Epidermal melanocyte (primary cell): ENCODE measurements around the gene CARD8.
"Not testable (repeated sequence)": the region's sequence is repeated elsewhere in the genome, so short reads cannot be mapped to it uniquely, and the experiment has no call there.

Experiments used
- DNase-seq: peaks from one replicate; pipeline ENCODE4 v3.0.0; 2011; ENCODE audit warnings: low spot score; ENCODE audit not compliant: insufficient read length

Gene CARD8, protein sequence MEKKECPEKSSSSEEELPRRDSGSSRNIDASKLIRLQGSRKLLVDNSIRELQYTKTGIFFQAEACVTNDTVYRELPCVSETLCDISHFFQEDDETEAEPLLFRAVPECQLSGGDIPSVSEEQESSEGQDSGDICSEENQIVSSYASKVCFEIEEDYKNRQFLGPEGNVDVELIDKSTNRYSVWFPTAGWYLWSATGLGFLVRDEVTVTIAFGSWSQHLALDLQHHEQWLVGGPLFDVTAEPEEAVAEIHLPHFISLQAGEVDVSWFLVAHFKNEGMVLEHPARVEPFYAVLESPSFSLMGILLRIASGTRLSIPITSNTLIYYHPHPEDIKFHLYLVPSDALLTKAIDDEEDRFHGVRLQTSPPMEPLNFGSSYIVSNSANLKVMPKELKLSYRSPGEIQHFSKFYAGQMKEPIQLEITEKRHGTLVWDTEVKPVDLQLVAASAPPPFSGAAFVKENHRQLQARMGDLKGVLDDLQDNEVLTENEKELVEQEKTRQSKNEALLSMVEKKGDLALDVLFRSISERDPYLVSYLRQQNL

DNA sequence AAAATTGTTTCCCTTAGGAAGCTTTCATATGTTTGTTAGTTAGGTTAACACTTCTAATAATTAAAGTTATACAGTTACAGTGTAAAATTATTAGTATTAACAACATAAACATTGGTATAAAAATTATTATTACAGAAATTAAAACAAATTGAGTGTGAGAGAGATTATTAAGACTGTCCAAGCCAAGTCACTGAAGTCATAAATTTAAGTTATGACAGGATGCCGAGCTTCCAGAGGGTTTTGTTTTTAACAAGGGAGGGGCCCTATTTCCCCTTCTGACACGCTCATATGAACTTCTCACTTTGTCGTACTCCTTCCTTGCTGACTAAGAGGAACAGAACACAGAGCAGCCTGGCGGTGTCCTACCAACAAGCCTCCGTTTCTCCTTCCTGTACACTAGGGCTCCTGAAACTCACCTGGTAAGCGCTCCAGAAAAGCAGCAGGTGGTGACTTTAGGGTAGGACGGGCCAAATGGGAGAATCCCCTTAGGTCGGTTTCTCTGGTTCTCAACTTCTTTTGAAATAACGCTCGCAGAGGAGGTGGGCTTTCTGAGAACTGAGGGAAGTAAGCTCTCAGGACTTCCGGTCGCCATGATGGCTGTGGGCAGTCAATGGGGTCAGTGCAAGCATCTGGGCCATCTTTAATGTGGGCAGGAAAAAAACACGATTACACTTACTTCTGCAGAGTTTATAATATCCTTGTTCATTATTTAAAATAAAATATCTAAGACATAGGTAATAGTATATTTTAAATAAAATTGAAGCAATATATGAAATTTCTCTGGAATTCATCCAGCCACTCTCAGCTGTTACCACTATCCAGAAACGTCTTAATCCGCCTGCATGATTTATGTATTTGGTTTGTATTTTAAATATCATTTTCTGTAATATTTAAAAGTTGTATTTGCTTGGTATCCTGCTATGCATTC is at the start of gene CARD8:
CARD8 (minus strand) TSS at position 537 of the 928 bp plus-strand sequence. CDS start 14,892 bp downstream, outside the sequence.
- peak; percentile 73 for DNase-seq

DNA sequence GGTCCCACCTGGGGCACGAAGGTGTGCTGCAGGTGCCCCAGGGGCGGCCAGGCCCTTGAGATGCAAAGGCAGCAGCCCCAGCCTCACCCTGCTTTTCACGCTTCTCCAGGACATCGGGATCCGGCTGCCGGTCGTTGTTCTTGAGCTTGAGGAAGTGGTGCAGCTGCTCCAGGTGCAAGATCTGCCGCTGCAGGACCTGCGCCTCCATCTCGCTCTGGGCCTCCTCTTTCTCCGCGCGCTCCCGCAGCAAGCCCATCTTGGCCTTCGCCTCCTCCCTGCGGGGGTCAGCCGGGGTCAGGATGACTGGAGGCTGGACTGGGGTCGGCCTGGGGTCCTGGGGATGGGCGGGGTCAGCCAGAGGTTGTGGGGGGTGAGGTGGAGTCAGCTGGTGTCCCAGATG is 48.2 kb upstream of the CARD8 start:
- no peak for DNase-seq

DNA sequence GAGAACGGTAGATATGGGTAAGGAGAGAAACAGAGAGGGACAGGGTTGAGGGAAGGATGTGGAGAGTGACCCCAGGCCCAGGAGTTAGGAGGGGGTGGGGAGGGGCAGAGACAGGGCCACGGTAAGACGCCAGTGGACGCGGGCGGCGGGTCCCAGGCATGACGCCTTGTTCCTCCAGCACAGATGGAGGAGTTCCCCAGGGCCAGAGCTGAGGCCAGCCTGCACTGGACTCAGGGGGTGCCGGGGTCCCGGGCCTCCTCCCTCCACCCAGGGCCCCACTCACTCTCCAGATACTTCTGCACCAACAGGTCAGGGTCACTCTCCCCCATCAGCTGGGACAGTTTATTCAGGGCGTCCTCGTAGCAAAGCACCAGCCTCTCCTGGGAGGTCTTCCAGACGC is 47.7 kb upstream of the CARD8 start:
- DNase-seq = no peak

DNA sequence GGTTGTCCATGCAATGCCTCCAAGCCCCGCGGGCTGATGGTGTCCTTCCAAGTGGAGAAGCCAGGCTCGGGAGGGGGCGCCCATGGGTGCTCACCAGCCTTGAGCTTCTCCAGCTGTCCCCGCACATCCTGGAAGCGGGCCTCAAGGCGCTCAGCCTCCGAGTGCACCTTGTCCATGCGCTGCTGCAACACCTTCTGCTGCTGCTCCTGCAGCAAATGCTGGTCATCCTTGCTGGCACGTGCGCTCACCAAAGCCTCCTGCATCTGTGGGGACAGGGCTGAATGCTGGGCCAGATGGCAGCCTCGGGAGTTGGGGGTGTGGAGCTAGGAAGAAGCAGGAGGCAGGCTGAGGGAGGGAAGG is 46.9 kb upstream of the CARD8 start:
- no peak for DNase-seq

DNA sequence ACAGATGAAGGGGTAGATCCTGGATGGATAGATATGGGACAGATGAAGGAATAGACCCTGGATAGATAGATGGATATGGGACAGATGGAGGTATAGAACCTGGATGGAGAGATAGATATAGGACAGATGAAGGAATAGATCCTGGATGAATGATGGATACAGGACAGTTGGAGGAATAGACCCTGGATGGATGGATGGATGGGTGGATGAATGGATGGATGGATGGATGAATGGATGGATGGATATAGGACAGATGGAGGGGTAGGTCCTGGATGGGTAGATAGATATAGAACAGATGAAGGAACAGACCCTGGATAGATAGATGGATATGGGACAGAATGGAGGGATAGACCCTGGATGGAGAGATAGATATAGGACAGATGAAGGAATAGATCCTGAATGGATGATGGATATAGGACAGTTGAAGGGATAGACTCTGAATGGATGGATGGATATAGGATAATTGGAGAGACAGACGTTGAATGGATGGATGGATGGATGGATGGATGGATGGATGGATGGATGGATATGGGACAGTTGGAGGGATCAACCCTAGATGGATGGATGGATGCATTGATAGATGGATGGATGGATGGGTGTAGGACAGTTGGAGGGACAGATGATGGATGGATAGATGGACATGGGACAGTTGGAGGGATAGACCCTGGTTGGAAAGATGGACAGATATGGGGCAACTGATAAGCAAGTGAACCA is 46.3 kb upstream of the CARD8 start:
- DNase-seq = no peak

DNA sequence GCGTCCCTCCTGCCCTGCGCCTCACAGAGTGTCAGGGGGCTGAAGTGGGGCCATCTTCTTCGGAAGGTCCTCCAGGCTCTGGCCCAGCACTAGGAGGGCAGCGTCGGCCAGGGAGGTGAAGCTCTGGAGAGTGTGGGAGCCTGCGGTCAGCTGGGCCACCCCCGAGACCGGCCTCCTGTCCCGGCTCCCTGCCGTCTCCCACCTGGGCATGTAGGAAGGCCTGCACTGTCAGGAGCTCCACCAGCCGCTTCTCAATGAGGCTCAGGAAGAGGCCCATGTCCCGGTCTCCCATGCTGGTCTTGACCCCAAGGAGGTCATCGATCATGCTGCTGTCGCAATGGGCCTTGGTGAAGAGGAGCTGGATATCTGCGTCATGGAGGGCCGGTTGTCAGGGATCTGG is 42.3 kb upstream of the CARD8 start:
- DNase-seq = no peak

DNA sequence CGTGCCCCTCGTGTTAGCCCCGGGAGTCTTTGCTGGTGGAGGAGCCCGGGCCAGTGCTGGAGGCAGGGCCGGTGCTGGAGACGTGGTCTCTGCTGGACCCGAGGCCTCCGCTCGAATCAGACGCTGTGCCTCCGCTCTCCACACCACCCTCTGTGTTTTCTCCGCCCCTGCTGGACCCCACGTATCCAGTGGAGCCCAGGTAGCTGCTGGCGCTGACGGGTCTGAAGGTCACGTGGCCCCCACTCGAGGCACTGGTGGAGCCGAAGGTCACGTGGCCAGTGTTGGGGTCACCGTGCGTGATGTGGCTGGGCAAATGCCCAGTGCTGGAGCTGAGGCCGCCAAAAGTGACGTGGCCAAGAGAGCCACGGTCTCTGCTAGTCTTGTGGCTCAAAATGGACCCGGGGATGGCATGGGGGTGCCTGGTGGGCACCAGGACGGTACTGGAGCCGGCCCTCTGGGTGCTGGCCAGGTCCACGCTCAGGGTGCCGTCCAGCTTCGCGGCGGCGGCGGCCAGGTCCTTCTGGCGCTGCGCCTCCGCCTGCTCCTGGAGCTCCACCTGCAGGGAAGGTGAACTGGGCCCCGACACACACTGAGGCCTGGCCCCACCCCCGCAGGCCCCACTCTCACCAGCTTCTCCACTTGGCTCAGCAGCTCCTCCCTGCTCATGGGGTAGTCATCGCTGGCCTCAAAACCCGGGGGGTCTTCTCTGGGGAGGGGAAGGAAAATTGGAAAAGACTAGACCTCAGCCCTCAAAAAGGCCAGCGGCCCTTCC is 41.4 kb upstream of the CARD8 start:
- no peak for DNase-seq

DNA sequence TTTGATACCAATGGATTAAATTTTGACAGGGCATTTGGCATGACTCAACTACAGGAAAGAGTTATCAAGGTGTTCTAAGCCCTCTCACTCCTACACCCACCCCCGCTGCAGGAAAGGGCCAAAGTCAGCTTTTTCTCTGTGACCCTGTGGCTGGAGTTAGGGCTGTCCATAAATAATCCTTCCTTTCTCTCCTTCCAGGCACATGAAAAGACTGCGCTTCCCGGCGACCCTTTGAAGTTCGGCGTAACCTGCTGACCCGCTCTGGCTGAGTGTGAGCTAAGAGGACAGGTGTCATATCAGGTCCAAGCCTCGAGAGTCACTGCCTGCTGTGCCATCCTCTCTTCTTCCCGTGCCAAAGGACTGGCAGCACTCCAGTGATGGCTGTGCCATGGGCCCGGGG is 39.7 kb upstream of the CARD8 start:
- DNase-seq = no peak

DNA sequence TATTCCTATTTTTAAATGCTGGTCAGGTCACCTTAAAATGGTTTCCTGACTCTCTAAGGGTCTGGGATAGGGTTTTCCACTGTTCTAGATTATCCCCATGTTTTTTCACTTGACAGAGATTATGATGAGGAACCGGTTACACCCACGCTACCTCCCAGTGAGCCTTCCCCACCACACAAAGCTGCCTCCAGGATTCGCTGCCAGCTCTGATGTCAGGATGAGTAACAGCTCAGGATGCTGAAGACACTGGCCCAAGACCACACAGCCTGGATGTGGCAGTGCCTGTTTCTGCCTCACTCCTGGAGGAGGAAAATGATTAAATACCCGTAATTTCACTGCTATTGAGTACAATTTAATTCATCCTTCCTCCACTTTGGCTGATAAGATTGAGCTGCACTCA is 37.1 kb upstream of the CARD8 start:
- DNase-seq = no peak

DNA sequence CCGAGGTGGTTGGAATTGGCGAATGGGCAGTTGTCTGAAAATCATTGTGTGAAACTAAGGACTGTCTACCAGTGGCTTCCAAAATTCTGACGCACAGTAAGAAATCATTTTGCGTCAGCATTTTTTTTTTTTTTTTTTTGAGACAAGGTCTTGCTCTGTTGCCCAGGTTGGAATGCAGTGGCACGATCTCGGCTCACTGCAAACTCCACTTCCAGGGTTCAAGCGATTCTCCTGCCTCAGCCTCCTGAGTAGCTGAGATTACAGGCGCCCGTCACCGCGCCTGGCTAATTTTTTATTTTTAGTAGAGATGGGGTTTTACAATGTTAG is 35.7 kb upstream of the CARD8 start:
- DNase-seq = not testable (repeated sequence)

DNA sequence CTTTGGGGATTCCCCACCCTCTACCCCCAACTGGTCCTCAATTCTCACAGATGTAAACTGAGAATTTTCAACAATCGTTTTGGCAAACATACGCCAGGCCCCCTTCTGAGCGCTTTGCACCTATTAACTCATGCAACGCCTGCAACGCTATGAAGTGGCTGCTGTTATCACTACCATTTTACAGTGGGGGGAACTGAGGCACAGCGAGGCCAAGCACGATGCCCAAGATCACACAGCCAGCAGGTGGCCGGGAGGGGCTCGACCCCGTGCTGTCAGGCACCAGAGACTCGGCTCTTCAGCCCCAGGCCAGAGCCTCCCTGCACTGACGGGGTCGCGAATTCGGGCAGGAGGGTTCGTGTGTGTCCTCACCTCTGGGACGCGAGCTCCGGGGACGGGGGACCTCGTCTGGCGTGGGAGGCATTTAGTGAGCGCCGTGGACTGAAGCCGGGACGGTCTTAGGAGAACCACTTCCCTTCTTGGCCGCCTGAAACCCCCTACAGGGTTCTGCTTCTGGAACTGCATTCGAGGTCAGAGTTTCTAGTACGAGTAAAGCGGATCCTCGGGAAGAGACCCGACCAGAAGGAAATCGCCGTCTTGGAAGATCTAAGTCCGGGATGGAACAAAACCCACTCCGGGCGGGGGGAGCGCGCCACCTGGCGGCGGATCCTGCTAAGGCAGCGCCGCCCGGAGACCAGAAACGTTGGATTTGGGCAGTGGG is 35.2 kb upstream of the CARD8 start:
- DNase-seq = peak; percentile 75

DNA sequence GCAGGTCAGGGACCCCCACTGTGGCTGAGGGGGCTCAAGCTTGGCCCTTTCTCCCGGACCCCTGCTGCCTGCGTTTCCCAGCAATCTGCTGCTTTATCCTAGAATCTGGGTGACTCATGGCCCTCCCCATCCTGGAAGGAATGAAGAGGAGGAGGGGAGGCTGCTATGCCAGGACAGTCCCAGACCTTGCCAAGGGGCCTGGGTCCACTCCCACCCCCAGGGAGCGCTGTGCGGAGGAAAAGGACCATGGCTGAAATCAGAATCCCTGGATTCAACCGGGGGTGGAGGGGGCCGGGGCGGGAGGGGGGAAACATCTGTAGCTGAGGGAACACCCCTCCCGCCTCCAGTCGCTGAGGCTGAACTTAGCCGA is 34.7 kb upstream of the CARD8 start:
- no peak for DNase-seq

DNA sequence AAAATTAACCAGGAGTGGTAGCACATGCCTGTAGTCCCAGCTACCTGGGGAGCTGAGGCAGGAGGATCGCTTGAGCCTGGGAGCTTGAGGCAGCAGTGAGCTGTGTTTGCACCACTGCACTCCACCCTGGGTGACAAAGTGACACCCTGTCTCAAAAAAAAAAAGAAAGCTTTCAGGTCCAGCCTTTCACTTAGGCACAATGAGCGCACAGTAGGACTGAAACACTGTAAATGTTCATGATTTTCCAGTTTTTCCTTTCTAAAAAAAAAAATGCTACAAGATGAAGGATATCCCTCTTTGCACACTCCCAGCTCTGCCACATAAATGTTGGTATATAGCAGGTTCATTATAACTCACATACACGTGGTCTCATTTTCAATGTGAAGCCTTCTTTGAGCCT is 32.0 kb upstream of the CARD8 start:
- DNase-seq = no peak

DNA sequence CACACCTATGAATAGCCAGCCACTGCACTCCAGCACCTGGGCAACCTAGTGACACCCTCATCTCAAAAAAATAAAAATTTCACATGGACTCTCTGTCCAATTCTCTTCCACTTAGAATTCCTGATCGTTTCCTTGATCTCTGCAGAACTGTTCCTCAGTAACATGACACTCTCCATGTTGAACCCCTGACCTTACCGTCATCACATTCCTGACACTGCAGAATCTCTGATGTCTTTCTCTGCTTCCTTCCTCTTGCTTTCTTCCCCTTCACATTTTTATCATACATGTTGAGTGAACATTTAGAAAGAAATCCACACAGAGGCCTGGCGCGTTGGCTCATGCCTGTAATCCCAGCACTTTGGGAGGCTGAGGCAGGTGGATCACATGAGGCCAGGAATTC is 29.2 kb upstream of the CARD8 start:
- no peak for DNase-seq

DNA sequence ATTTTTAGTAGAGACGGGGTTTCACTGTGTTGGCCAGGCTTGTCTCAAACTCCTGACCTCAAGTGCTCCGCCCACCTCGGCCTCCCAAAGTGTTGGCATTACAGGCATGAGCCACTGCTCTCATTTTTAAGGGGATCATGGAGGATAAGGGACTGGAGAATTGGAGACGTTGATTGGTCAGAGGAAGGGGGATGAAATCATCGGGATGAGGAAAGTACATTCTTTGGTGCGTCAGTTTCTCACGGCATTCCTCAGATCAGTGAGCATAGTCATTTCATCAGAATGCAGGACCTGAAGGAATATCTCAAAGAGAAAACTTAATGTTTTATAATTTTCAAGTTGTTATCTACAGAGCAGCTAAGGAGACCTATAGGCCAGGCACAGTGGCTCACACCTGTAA is 28.2 kb upstream of the CARD8 start:
- no peak for DNase-seq

DNA sequence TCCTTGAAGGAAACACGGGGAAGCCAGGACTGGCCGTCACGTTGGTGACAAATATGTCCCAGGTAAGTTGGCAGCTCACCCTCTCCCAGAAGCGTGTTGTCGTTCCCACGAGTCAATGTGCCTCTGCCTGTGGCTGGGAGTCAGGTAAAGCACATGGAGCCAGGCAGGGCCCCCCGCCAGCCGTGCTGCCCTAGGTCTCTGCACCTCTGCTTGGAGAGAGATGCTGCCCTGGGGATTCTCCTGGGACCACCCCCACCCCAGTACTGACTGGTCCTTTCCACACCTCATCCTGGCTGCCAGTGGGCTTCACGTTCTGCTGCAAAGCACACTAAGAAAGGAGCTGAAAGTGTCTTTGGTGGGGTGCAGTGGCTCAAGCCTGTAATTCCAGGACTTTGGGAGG is 24.0 kb upstream of the CARD8 start:
- no peak for DNase-seq

DNA sequence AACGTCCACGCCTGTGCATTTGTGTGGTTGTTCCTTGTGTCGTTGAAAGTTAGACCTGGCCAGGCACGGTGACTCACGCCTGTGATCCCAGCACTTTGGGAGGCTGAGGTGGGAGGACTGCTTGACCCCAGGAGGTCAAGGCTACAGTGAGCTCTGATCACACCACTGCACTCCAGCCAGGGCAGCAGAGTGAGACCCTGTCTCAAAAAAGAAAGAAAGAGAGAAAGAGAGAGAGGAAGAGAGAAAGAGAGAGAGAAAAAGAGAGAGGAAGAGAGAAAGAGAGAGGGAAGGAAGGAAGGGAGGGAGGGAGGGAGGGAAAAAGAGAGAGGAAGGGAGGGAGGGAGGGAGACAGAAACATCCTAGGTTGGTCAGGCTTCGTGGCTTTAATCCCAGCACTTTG is 19.2 kb upstream of the CARD8 start:
- no peak for DNase-seq

DNA sequence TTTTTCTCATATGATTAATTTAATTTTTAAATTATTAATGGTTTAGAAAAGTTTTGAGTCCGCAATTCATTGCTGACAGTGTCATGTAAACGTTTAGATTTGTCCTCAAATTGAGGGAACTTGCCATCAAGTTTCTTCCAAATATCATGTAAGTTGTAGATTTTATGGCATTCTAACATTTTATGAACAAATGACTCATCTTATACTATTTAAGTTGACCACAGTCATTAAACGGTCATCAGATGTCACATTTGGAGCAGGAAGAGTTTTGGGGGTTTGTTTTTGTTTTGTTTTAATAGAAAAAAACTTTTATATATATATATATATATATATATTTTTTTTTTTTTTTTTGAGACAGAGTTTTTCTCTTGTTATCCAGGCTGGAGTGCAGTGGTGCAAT is 18.5 kb upstream of the CARD8 start:
- no peak for DNase-seq

DNA sequence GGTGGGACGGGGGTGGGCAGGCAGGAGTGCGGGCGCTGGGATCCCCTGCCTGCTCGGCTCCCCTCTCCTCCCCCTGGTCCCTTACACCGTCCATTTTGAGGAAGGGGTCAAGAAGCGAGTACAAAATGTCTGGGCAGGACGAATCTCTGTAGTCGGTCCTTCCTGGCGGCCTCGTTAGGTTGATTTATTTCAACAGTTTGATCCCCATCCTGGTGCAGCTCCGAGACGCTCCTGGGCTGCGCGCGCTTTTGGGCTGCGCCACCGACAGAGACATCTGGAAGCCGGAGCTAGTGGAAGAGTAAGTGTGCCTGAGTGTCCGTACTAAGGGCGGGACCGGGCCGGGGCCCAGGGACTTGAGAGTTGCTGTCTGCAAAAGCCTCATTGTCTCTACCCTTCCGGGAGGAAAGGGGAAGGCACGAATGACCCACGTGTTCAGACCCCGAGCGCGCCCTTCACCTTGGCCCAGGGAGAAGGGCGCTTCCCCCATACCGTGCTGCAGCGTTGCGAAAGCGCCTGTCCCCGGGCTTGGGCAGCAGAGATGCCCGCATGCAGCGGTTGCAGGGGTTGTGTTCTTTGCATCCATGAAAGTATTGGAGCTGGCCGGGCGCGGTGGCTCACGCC is 15.9 kb upstream of the CARD8 start:
- peak; percentile 28 for DNase-seq

DNA sequence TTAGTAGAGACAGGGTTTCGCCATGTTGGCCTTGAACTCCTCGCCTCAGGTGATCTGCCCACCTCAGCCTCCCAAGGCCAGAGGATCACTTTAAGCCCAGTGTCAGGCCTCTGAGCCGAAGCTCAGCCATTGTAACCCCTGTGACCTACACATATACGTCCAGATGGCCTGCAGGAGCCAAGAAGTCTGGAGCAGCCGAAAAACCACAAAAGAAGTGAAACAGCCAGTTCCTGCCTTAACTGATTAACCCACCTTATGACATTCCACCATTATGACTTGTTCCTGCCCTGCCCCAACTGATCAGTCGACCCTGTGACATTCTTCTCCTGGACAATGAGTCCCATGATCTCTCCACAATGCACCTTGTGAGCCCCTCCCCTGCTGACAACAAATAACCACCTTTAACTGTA is 13.9 kb upstream of the CARD8 start:
- not testable (repeated sequence) for DNase-seq
